ENCODE results near the gene AKAP13.

DNA sequence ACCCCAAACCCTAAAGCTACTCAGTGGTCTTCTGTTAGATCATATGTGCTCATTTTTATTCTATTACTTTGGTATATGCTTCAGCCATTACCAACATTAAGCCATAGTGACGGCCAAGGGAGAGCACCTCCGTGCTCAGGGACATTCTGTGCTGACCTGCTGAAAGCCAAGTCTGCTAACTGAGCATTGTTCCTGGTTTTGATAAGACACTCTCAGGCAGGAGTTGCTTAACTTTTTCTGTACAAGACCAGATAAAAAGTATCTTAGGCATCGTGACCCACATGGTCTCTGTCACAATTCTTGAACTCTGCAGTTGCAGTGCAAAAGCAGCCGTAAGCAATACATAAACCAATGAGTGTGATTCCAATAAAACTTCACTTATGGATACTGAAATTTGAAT, 313.7 kb downstream of the AKAP13 start:
- TF ChIP-seq PHF20 (CRISPR knock-in tag; IDR thresholded peaks at IDR 0.05) (no peak), ZSCAN29 (CRISPR knock-in tag; conservative IDR thresholded peaks at IDR 0.05) (no peak), ZNF850 (CRISPR knock-in tag; conservative IDR thresholded peaks at IDR 0.05) (no peak), NR3C1 (CRISPR knock-in tag; IDR thresholded peaks at IDR 0.05) (no peak), ZSCAN31 (CRISPR knock-in tag; IDR thresholded peaks at IDR 0.05; ENCODE audit: low read depth) (no peak), SOX13 (IDR thresholded peaks at IDR 0.05) (no peak), SOX13 (CRISPR knock-in tag; conservative IDR thresholded peaks at IDR 0.05 in 1 of 2, IDR thresholded peaks at IDR 0.05 in 1 of 2) (no peak), EZH2 (conservative IDR thresholded peaks at IDR 0.05; ENCODE audit: low read depth, low read length) (no peak), DNMT1 (CRISPR knock-in tag; IDR thresholded peaks at IDR 0.05) (no peak)
- TF ChIP-seq, protein P1, sequence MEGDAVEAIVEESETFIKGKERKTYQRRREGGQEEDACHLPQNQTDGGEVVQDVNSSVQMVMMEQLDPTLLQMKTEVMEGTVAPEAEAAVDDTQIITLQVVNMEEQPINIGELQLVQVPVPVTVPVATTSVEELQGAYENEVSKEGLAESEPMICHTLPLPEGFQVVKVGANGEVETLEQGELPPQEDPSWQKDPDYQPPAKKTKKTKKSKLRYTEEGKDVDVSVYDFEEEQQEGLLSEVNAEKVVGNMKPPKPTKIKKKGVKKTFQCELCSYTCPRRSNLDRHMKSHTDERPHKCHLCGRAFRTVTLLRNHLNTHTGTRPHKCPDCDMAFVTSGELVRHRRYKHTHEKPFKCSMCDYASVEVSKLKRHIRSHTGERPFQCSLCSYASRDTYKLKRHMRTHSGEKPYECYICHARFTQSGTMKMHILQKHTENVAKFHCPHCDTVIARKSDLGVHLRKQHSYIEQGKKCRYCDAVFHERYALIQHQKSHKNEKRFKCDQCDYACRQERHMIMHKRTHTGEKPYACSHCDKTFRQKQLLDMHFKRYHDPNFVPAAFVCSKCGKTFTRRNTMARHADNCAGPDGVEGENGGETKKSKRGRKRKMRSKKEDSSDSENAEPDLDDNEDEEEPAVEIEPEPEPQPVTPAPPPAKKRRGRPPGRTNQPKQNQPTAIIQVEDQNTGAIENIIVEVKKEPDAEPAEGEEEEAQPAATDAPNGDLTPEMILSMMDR (CRISPR knock-in tag; IDR thresholded peaks at IDR 0.05): no peak
